NK-92 (cell line): ENCODE measurements around the gene CRIM1.
"Not testable (repeated sequence)": the region's sequence is repeated elsewhere in the genome, so short reads cannot be mapped to it uniquely, and the experiment has no call there.

Source experiments
- DNase-seq: peaks from one replicate; lab custom pipeline; 2025; ENCODE audit not compliant: unreplicated experiment; lab: John Stamatoyannopoulos, UW

CRIM1 gene

DNA sequence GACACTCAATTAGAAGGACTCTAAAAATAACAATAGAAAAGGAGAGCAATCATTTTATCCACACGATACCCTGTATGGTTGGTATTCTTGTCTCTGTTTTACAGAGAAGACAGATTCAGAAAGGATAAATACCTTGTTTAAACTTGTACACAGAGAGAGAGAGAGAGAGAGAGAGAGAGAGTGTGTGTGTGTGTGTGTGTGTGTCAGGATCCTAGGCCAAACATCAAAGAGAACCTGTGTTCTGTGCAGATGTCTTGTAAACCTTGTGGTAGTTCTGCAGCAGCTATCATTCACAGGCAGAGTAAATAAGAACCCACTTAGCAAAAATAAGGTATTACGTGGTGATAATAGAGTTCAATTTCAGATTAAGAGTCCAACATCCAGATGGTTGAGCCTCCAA is 4.3 kb upstream of the CRIM1 start:
- no peak for DNase-seq

DNA sequence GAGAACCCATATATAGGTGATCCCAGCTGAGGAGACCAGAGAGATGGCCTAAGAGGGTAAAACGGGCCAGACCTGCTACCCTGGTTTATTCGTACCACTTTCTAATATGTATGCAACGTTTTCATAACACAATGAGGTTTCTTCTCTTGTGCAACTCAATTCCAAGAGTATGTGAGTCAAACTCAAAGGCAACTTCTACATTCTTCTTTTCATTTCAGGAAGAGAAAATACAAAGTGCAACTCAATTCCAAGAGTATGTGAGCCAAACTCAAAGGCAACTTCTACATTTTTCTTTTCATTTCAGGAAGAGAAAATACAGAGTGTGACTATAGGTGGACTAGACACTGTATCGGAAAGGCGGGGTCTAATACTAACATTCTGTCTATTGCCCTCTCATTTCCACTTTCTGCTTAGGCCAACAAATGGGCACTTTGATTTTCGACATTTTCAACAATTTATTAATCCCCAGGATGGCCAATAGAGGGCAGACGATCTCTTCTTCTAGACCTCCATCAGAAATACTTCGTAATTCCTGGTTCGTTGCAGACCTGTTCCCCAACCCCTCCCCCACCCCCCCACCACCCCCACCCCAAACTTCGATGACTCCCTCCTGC is 3.7 kb upstream of the CRIM1 start:
- DNase-seq = no peak

DNA sequence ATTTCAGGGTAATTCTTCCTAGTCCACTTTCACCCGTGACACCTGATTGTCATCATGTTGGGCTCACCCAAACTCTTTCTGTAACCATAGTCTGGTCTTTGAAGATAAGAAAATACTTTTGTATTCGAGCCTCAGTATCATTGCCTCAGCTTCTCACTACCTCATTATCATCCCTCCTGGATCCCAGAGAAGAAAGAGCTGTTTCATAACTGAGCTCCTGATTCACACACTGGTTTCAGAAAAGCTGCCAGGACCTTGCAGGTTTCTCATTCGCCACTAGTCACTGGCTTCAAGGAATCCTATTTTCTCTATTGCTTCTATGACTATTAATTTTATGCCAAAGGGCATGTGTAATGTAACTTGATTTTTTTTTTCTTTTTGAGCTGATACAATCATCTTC is 2.9 kb upstream of the CRIM1 start:
- DNase-seq = no peak

DNA sequence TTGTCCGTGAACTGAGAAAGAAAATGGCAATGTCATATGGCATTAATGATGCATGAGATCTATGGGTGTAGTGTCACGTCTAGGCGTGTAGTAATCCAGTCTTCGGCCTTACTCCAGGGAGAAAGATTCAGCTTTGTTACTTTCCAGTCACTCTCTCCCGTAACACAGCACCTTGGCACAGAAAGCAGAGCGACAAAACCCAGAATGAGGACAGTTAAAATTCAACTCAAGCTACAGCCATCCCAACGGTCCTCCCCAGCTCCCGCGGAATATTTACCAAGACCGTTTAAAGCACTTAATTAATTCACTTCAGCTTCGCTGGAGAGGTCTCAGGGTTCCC is 797 bp upstream of the CRIM1 start:
- DNase-seq = no peak

DNA sequence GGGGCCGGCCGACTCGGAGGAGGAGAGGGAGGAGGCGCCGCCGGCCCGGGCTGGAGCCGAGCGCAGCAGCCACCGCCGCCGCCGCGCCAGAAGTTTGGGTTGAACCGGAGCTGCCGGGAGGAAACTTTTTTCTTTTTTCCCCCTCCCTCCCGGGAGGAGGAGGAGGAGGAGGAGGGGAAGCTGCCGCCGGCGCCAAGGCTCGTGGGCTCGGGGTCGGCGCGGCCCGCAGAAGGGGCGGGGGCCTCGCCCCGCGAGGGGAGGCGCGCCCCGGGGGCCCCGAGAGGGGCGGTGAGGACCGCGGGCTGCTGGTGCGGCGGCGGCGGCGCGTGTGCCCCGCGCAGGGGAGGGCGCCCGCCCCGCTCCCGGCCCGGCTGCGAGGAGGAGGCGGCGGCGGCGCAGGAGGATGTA is 316 bp downstream of the CRIM1 start:
- DNase-seq = no peak

DNA sequence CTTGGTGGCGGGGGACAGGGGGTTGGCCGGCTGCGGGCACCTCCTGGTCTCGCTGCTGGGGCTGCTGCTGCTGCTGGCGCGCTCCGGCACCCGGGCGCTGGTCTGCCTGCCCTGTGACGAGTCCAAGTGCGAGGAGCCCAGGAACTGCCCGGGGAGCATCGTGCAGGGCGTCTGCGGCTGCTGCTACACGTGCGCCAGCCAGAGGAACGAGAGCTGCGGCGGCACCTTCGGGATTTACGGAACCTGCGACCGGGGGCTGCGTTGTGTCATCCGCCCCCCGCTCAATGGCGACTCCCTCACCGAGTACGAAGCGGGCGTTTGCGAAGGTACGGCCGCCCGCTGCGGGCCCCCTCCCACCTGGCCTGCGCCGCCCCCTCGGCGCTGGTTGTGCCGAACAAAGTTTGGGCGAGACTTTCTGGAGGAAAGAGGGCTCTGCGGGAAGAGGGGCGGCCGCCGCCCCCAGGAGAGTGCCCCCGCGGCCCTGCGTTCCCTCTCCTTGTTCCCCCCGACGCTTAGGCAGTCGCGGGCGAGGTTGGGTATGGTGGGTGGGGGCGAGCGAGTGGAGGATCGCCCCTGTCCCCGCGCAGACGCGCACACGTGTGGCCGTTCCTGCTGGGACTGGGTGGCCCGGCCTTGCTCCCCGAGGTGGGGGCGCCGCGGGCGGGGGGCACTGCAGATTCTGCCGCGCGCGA is 866 bp downstream of the CRIM1 start:
- no peak for DNase-seq

DNA sequence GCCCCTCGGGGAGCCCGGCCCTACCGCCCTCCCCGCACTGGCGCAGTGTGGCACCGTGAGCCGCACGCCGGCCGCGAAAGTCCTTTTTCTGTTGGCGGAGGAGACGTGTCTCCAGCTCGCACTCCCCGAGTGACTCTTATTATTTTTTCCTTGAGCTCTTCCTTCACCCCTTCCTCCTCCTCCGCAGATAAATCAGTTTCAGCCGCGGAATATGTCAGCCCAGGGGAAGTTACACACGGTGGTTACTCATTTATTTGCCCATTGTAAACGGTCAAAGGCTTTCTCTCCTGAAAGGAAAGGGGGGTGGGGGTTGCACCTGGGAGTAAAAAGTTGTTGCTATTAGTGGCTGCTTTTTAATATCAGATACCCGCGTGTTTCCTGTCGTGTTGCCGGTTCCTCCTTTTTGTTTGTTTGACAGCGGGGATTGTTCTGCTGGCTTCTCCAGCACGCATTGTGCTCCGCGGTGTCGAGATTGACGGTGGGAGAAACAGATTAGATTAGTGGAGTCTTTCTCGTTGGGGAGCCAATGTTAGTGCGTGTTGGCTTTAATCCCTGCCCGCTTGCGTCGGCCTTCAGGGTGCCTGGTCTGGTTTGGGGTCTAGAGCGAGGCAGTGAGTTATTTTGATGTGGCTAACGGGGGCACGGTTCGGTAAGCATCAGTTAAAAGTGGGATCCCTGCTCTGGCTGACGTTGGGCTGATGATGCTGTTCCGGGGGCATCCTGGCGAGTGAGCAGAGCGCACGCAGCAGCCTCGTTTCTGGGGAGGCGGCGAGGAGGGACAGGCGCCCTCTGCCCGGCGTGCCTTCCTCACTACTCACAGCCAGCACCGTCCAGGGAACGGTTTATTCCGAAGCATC is 1.6 kb downstream of the CRIM1 start:
- DNase-seq = no peak

DNA sequence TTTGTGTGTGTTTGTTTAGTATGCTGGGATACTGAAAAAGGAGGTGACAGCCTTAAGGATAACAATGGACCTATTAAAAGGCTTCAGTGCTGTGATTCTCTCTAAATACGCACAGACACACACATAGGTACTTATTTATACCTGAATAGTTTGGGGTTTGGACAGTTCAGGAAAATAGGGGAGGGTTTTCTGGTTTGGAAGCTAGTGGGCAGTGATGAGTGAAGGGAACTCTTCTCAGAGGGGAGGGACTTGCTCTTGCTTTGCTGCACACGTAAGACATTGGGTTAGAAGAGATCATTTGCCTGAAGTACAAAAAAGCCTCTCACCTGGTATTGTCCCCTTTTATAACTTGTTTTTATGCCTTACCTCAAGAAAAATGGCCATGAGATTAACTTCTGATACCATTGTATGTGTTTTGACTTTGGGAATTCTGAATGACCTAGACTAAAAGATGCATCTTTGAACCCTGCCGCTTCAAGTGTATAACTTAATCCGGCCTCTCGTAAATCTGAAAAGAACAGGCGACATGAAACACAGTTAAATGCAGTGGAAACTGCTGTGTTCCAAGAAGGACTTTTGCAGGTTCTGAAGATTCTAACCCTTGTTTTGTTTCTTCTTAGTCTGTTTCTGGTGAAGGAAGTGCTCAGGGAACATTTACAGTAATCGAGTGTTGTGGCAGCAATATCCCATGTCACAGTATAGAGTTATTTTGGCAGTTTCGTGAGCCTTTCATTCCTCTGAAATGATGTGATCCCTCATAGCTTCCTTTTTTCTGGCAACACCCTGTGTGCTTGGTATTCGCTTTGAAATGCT is 2.5 kb downstream of the CRIM1 start:
- DNase-seq = no peak

DNA sequence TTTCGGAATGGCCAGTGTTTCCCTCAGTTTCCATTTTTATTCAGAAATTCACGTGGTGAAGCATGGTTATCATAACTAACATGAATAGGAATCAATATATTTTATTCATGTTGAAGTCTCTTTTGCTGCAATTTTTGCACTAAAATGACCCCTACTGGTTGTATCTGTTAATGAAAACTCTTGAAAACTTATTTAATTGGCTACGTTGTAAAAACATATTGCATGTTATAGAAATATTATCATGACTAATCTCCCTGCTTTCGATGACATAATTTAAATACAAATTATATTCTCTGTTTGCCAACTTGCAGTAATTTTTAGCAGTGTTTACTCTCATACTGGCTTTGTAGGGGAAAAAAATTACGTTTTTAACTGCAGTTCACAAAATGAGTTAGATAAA is 3.5 kb downstream of the CRIM1 start:
- DNase-seq = no peak

DNA sequence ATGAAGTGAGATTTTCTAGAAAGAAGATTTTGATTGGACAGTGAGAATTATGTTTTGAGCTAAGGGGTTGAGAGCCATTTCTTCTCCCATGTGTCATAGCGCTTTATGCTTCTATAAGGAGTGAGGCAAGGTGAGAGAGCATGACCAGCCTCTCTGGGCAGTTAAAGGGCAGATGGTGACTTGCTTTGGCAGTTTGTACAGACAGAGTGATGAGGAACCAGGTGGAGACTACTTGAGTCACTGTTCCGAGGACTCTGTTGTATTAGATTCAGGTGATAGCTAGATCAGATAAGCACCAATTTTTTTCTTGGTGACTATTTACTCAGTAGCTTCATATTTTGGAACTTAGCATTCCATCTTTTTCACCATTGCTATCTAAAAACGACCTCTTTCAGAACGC is 4.5 kb downstream of the CRIM1 start:
- DNase-seq = no peak

DNA sequence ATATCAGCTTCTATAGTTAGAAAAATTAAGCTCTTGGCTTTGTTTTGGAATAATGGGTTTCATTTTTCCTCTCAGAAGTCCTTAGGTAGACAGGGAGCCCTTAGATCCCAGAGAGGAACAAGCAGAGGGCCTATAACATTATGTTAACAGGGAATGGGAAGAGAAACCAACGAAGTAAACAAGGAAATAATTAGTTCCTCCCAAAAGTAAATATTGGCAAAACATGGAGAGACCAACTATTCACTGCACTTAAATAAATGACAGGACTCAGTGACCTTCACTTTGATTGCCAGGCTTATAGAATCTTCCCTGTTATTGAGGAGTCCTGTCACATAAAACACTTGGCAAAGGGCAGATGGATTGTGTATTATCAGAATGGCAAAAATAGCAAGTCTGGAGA is 5.3 kb downstream of the CRIM1 start:
- DNase-seq = no peak

DNA sequence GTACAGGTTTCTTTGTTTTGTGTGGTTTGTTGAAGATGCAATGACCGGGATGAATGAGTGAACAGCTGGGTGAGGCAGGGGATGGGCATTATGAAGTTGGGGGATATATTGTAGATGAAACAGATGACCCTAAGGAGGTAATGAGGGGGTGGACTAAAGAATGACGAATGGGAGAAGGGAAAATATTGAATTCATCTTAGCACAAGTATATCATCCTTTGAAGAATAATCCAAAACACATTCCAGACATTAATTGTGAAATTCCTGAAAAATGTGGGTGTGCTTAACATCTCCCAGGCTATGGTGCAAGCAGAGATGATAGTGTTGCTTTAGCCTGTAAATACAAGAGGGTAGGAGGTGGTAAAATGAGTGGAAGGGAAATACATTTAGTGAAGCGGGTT is 5.8 kb downstream of the CRIM1 start:
- no peak for DNase-seq

DNA sequence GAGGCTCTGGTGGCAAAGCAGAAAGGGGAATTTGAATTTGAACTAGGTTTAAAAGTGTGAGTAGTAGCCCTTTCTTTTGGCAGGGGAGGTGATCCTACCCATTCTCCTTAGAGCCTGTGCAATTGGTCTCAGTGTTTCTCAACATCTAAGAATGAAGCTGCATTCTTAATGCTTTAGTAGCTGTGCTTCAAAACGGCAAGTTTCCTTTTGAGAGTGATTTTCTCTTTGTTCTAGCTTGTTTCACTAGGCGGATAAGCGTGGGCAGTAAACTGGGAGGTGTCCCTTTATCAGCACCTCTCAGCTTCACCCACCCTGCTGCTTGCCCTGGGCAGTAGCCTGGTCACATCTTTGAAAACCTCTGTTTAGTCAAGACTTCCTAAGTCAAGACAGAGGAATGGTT is 6.7 kb downstream of the CRIM1 start:
- DNase-seq = no peak

DNA sequence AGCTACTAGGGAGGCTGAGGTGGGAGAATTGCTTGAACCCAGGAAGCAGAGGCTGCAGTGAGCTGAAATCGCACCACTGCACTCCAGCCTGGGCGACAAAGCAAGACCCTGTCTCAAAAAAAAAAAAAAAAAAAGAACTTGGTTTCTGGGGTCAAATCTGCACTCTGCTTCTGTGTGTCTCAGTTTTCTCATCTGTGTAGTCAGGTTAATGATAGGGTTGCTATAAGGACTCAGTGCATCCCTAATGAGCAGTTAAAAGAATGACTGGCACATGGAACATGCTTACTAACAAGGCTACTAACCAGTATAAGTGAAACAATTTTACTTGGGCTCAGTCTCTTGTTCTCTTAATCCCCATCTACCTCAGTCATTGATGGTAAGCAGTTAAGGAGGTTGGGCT is 7.5 kb downstream of the CRIM1 start:
- DNase-seq = not testable (repeated sequence)

DNA sequence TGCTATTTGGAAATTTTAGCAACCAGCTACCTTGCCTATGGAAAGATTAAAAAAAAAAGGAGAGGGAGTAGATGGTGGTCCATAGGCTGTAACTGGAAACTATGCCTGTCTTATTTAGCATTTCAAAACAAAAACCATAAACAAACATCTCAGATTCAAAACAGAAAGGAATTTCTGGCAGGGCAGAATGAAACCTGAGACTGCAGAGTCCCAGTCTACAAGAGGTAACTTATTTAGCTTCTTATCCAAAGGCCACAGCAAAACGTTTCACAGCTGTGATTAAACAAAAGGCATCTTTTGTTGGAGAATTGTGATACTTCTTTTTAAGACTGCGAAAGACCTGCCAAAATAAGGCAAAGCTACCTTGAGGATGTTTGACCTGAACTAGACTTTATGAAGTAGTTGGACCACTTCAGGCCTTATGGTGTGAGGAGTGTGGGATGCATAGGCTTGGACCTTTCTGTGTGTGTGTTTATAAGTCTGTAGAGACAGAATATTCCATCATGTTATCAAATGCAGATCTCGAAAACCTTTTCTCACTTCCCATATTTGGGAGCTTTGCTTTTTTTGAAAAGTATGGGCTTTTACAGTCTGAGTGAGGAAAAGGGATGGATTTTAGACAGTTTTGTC is 11.0 kb downstream of the CRIM1 start:
- DNase-seq = no peak

DNA sequence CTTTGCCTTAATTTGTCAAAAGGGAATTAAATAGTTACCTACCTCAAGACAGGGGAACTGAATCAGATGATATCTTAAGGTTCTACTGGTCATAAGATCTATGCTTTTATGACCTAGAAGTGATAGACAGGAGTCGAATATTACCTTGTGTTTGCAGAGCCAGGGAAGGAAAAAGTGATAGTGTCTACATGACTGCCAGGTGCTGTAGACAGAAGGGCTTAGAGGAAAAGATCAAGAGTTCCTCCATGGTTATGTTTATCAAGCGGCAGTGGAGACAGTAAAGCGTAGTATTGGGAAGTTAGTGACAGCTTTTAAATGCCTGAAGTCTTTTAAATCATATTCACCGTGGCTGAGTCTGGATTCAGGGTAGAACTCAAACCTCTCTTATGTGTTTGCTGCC is 11.9 kb downstream of the CRIM1 start:
- no peak for DNase-seq

DNA sequence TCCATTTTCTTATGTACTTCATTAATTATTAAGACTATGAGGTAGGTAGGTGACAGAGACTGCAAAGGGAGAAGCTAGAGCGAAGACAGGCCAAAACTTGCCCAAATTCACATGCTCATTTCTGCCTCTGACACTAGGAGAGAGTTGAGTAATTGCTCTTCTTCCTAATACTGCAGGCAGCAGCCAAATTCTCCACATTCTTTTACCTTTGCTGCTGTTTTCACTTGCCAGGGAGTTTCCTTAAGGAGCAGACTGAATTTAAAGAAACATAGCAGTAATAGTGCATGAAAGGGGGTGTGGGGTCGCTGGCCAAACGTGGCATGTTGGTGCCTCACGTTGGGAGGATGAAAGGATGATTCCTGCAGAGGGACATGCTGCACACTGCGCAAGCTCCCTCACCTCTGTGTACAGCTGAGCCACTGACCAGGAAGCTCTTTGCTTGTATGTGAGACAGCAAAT is 12.3 kb downstream of the CRIM1 start:
- DNase-seq = no peak

DNA sequence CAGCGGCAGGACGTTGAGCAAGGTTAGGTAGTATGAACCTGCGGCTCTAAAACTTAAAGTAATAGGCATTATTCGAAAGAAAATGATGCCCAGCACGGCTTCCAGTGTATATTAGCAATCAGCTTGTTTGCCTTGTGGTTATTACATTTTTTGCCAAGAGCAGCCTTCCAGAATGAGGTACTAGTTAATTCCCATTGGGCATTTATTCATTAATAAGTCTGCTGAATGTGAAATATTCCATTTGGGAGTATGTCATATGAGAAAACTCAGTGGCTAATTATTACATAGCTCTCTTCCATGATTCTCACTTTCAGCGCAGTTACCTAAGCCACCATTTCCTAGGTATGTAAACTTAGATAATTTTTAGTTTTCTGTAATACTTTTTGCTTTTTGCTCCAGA is 12.9 kb downstream of the CRIM1 start:
- no peak for DNase-seq

DNA sequence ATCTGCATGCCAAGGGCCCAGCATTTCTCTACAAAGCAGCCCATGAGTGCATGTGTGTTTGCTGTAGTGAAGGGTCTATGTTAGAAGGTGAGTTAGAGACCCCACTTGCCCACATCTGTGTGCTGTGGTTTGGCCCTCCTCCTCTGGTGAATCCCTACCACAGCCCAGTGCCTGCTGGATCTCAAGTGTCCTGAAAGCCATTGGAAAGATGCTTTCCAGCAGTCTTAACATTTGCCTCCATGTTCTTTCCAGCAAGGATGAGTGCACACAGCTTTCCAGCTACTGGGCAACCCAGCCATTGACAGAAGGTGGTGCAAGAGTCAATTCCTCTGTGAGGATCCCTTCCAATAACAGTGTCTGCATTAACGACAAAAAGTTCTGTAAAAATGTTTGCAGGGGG is 13.6 kb downstream of the CRIM1 start:
- DNase-seq = no peak

DNA sequence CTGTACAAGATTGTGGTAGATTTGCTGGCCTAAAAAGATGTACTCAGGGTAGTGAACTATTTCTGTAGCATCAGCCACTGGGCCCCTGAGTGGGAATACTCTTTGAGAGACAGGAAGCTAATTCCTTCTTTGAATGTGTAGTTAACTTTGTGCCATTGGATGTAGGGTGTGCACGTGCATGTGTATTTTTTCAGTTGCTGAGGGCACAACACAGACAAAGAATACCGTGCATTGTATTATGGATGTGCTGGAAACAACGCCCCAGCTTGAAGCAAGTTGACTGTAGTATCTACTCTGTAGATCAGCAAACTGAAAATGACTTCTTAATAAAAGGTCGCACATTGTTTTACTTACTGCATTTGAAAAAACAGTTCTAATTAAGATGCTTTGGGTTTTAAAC is 14.1 kb downstream of the CRIM1 start:
- DNase-seq = no peak

DNA sequence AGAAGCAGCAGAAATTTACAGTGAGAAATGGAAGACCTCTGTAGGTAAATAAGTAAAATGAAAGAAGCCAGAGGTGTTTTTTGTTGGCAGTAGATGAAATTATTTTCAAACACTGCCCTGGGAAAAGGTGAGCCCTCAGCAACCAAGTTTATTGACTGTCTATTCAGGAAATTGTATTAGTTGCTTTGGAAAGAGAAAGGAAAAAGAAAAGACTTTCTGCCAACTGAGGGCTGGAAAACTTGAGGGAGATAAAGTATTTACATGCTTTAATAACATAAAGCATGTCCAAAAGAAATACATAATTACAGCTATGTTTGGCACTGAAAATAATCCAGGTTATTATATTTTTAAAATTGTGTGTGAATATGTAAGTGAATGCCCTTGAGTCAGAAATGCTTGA is 14.7 kb downstream of the CRIM1 start:
- DNase-seq = no peak
